Measurements from ENCODE around the gene RPS6KA6. TPM values are rescaled to one million over a fixed set of nuclear protein-coding genes. Genes with fewer than 3 reads are reported as not detected.

The RPS6KA6 gene
- total RNA-seq, 6 experiments from 2014 or later: 5.3 to 8.0 (median 5.9) TPM

DNA sequence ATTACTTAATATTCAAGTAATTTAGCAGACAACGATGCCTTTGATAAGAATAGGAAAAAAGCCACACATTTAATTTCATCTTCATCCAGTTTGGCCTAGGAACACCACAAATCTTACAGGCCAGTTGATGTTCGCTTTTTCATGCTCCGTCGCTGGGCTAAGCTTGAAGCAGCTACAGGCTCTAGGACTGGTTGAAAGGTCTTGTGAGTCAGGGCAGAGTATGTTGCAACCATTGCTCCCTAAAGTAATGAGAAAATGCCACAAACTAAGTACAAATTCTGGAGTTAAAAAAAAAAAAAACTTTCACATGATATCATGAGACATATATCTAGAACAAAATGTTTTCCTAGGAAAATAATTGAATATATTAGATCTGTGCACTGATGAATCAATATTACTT lies 123.8 kb downstream of the RPS6KA6 start:
- H3K4me1 Mint-ChIP-seq (ENCODE audit: low read depth): no peaks in the 10 kb centered on the region
- DNase-seq: no peak
- no peak overlapping the region for H3K4me3 Mint-ChIP-seq
- TF ChIP-seq, protein P1, sequence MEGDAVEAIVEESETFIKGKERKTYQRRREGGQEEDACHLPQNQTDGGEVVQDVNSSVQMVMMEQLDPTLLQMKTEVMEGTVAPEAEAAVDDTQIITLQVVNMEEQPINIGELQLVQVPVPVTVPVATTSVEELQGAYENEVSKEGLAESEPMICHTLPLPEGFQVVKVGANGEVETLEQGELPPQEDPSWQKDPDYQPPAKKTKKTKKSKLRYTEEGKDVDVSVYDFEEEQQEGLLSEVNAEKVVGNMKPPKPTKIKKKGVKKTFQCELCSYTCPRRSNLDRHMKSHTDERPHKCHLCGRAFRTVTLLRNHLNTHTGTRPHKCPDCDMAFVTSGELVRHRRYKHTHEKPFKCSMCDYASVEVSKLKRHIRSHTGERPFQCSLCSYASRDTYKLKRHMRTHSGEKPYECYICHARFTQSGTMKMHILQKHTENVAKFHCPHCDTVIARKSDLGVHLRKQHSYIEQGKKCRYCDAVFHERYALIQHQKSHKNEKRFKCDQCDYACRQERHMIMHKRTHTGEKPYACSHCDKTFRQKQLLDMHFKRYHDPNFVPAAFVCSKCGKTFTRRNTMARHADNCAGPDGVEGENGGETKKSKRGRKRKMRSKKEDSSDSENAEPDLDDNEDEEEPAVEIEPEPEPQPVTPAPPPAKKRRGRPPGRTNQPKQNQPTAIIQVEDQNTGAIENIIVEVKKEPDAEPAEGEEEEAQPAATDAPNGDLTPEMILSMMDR (IDR thresholded peaks at IDR 0.05): no peak
- H3K36me3 Mint-ChIP-seq (ENCODE audit: low read depth): no peaks in the 10 kb centered on the region
- H3K9me3 Mint-ChIP-seq: no peaks in the 10 kb centered on the region
- no peak overlapping the region for H3K27ac Mint-ChIP-seq
- H3K27me3 Mint-ChIP-seq (ENCODE audit: insufficient read depth): no peaks in the 10 kb centered on the region

DNA sequence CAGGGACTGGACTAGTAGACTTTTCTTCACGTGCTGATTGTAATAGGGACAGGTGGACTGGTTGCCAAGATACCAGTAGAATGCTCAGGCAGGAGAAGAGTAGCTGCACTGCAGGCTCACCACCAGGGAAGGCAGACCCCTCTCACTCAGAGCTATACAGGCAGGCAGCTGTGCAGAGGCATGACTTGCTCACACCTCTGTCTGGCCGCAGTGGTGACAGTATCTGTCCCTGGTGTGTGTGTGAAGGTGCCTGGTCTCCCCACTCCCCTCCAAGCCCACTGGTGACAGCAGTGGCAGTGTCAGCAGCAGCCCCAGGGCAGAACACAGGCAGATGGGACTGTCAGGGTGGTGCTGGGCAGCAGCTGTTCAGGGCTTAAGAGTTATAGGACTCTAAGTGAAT lies 140.7 kb downstream of the RPS6KA6 start:
- no peak for DNase-seq
- Mint-ChIP-seq H3K27me3 (ENCODE audit: insufficient read depth) (no peaks in the 10 kb centered on the region; the same call in 1 of the 2 replicates), H3K4me3 (no peak overlapping the region), H3K9me3 (no peaks in the 10 kb centered on the region), H3K27ac (no peak overlapping the region), H3K36me3 (ENCODE audit: low read depth) (no peaks in the 10 kb centered on the region), H3K4me1 (ENCODE audit: low read depth) (peaks cover 8% of the 10 kb centered on the region)
- TF ChIP-seq, protein P1 (IDR thresholded peaks at IDR 0.05): no peak

DNA sequence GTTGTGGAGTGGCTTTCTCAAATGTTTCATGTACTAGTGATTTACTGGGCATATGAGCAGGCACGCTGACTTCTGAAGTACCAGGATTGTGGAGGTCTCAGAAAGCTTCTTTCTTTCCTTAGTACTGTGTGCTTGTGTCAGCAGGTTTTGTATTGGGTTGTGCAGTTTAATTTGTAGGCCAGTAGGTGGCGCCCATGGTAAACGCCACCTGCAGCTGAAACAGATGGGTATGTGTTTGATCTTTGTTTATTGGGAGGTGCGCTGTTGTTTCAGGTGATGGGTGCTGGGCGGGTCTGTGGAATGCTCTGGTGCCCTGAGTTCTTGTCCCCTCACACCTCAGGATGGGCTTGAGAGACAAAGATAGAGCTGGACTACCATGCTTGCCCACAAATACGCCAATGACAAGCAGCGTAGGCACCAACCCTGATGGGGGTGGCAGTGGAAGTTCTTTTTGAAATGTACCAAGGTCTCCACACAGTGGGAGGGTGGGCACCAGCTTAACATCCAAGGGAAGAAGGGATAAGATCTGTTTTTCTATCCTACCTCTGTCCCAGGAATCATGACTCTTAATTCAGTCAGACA lies 141.5 kb downstream of the RPS6KA6 start:
- no peaks in the 10 kb centered on the region for H3K9me3 Mint-ChIP-seq
- no peak overlapping the region for H3K27ac Mint-ChIP-seq
- DNase-seq: peak; percentile 8
- peak overlapping the region; percentile 58; the same call in 1 of the 2 replicates for H3K4me3 Mint-ChIP-seq
- peaks cover 8% of the 10 kb centered on the region for H3K4me1 Mint-ChIP-seq (ENCODE audit: low read depth)
- no peaks in the 10 kb centered on the region for H3K36me3 Mint-ChIP-seq (ENCODE audit: low read depth)
- TF ChIP-seq, protein P1 (IDR thresholded peaks at IDR 0.05): peak; percentile 84
- no peaks in the 10 kb centered on the region; the same call in 1 of the 2 replicates for H3K27me3 Mint-ChIP-seq (ENCODE audit: insufficient read depth)

- Mint-ChIP-seq H3K4me1 (ENCODE audit: low read depth) (peaks cover 8% of the 10 kb centered on the region), H3K27me3 (ENCODE audit: insufficient read depth) (no peaks in the 10 kb centered on the region; the same call in 1 of the 2 replicates), H3K27ac (no peak overlapping the region), H3K9me3 (no peaks in the 10 kb centered on the region), H3K36me3 (ENCODE audit: low read depth) (no peaks in the 10 kb centered on the region), H3K4me3 (no peak overlapping the region)
- TF ChIP-seq, protein P1 (IDR thresholded peaks at IDR 0.05): no peak
- no peak for DNase-seq
Measured at GRCh38 chrX:84044051-84044450, 143.9 kb downstream of the RPS6KA6 start.

Small RNA genes within 50 kb of the gene (microRNA-seq; reads per million reads assigned to microRNA genes)
- not detected for gene MIR548I4
